Testis (tissue), 2 donors: Measurements from ENCODE around the gene SOCS7.

Experiments used
- POLR2A ChIP-seq: fragments of 450-650 bp; IDR thresholded peaks from one replicate; pipeline ENCODE4 v1.6.1; 2017; ENCODE audit warnings: antibody characterized with exemption, mild to moderate bottlenecking, moderate library complexity
- TF ChIP-seq, protein P1 (sequence below), 3 experiments: fragments of 450-650 bp in 2 of 3; fragments of 200-600 bp in 1 of 3; sonication (generic) in 1 of 3; IDR thresholded peaks; one replicate each; pipeline ENCODE4 v1.5.1; 2016 to 2019; ENCODE audit warnings: antibody characterized with exemption in 3 of 3, mild to moderate bottlenecking in 2 of 3, moderate library complexity in 1 of 3

DNA sequence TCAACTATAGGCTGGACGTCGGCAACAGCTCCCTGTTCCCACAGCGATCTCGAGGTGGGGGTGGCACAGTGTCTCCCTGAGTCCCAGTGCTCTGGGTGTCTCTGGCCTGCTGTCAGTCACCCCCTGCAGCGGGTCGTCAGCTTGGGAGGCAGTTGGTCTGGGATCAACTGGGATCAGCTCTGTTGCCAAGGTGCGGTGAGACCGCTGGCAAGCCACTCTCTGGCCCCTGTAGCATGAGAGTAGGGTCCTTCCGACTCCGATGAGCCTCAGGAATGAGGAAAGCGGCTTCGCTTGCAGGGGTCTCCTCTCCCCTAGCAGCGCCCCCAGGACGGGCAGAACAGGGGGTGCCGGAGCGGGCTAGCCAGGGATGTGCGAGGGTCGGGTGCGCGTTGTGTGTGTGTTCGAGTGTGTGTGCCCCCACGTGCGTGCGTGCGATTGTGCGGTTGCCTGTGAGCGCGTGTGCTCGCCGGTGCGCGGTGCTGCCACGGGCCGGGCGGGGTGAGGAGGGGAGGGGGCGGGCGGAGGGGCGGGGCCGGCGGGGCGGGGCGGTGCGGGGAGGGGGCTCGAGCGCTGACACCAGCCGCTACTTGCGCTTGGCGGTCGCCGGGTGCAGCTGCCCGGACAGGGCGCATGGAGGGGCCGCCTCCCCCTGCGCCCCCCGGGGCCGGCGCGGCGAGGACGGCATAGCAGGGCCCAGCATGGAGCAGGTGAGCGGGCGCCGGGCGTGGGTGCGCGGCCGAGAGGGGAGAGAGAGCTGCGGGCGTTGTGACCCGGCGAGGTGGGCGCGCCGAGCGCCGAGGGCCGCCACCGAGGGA is 67.3 kb downstream of the SOCS7 start:
- TF ChIP-seq, protein P1, sequence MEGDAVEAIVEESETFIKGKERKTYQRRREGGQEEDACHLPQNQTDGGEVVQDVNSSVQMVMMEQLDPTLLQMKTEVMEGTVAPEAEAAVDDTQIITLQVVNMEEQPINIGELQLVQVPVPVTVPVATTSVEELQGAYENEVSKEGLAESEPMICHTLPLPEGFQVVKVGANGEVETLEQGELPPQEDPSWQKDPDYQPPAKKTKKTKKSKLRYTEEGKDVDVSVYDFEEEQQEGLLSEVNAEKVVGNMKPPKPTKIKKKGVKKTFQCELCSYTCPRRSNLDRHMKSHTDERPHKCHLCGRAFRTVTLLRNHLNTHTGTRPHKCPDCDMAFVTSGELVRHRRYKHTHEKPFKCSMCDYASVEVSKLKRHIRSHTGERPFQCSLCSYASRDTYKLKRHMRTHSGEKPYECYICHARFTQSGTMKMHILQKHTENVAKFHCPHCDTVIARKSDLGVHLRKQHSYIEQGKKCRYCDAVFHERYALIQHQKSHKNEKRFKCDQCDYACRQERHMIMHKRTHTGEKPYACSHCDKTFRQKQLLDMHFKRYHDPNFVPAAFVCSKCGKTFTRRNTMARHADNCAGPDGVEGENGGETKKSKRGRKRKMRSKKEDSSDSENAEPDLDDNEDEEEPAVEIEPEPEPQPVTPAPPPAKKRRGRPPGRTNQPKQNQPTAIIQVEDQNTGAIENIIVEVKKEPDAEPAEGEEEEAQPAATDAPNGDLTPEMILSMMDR (IDR thresholded peaks at IDR 0.05), result no peak
- TF ChIP-seq POLR2A, result no peak
